ENCODE measurements around the gene CD93.

CD93 gene

DNA sequence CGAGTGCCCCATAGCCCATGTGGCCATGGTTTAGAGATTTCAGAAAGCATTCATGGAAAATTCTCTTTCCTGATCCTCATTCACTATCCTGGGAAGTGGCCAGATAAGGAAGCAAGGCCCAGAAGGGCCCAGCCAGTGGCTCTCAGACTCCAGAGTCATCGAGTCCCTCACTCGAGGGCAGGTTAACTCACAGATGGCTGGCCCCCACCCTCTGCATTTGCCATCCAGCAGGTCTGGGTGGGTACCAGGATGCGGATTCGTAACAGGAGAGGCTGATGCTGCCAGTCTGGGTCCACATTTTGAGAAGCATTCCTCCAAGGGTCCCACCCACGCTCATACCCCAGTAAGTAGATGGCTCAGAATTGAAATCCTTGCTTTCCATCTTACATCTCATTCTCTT, 54.8 kb downstream of the CD93 start:
- DNase-seq (ENCODE audit: low spot score): no peak
- TF ChIP-seq, protein P1, sequence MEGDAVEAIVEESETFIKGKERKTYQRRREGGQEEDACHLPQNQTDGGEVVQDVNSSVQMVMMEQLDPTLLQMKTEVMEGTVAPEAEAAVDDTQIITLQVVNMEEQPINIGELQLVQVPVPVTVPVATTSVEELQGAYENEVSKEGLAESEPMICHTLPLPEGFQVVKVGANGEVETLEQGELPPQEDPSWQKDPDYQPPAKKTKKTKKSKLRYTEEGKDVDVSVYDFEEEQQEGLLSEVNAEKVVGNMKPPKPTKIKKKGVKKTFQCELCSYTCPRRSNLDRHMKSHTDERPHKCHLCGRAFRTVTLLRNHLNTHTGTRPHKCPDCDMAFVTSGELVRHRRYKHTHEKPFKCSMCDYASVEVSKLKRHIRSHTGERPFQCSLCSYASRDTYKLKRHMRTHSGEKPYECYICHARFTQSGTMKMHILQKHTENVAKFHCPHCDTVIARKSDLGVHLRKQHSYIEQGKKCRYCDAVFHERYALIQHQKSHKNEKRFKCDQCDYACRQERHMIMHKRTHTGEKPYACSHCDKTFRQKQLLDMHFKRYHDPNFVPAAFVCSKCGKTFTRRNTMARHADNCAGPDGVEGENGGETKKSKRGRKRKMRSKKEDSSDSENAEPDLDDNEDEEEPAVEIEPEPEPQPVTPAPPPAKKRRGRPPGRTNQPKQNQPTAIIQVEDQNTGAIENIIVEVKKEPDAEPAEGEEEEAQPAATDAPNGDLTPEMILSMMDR (IDR thresholded peaks at IDR 0.05; ENCODE audit: extremely low read depth, missing control alignments): no peak

Measured in GM20000 (cell line).